ENCODE data around the gene ZCCHC14. TPM values are rescaled to one million over a fixed set of nuclear protein-coding genes. Genes with fewer than 3 reads are reported as not detected.
"Not testable (repeated sequence)": the region's sequence is repeated elsewhere in the genome, so short reads cannot be mapped to it uniquely, and the experiment has no call there.

The ZCCHC14 gene
- total and polyA plus RNA-seq, 2 donors (not counting 1 experiment from before 2014, with no cell fraction given): 0.70 to 4.4 TPM

DNA sequence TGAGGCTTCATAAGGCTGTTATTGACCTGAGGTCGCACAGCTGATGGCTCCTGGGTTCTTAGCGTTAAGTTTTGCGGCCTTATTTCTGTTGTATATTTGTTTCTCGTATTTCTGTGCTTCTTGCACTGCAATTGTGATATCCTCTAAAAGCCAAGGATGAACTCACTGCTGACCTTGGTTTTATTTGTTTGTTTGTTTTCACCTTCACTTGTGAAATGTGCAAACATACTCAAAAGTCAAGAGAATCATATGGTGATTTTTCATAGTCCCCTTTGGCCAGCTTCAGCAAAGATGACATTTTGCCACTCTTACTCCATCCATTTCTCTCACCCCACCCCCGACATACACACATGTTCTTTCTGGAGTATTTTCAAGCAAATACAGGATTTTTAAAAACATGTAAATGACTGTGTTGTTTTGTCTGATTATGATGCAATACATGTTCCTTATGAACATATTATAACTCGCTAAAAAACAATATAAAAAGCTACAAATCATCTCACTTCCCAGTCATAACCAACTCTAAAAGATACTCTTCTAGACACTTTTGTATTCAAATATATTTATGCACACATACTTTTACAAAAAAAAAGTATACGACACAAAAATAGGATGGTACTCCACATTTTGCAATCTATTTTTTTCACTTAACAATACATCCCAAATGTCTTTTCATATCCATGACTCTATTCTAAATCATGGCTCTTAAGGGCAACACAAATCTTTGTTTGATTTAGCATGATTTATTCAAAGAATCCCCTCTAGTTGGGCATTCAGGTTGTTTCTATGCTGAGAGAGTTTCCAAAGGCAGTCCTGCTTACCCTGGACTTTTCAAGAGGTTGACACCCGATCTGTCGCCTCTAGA lies 5.7 kb upstream of the ZCCHC14 start:
- Histone ChIP-seq H3K27ac (ENCODE audit: low read length in 2 of 2) (no peak overlapping the region), H3K4me1 (ENCODE audit: control insufficient read depth in 2 of 2, insufficient read depth in 2 of 2, low read length in 2 of 2) (peaks cover 20 to 22% of the 10 kb centered on the region in 2 donors), H3K79me2 (ENCODE audit: control insufficient read depth, insufficient read depth, low read length) (no peaks in the 10 kb centered on the region), H3K4me2 (replicated peaks; ENCODE audit: low read depth, low read length, poor library complexity, severe bottlenecking) (no peak overlapping the region), H4K20me1 (ENCODE audit: control insufficient read depth, insufficient read depth, low read length, poor library complexity, severe bottlenecking) (no peaks in the 10 kb centered on the region), H3K9ac (ENCODE audit: low read length) (no peak overlapping the region), H3K36me3 (replicated peaks in 1 of 2; ENCODE audit: control extremely low read depth in 1 of 2, control insufficient read depth in 1 of 2, extremely low read depth in 1 of 2, insufficient read depth in 2 of 2, low read length in 1 of 2) (no peaks in the 10 kb centered on the region), H3K27me3 (replicated peaks in 1 of 4; ENCODE audit: control extremely low read depth in 1 of 4, control insufficient read depth in 3 of 4, insufficient read depth in 4 of 4, low read length in 3 of 4) (peaks cover 0 to 53% (median 20%) of the 10 kb centered on the region in 4 experiments), H3K4me3 (ENCODE audit: control extremely low read depth in 1 of 5, extremely low read depth in 1 of 5, insufficient read depth in 1 of 5, low read depth in 2 of 5, low read length in 4 of 5) (no peak overlapping the region), H3K9me3 (ENCODE audit: control extremely low read depth in 1 of 3, control insufficient read depth in 2 of 3, insufficient read depth in 1 of 3, low read length in 2 of 3) (peaks cover 0 to 14% (median 0%) of the 10 kb centered on the region in 3 donors), H2AFZ (ENCODE audit: insufficient read depth, low read depth, low read length, poor library complexity, severe bottlenecking) (no peak overlapping the region)
- intact Hi-C loops (cut with micrococcal nuclease): loop anchor here (10.0 kb wide), 1 partner anchor 136 kb away; no protein-coding TSS in a partner anchor
- H3K9me3 Mint-ChIP-seq (ENCODE audit: insufficient read depth): no peaks in the 10 kb centered on the region
- ChIA-PET POLR2A (no interaction called here), CTCF (no interaction called here)
- 92% methylated on average over 2 of the region's 9 CpGs for WGBS (ENCODE audit: insufficient coverage)
- DNase-seq (no peak), ATAC-seq (ENCODE audit: low read depth) (no peak)
- peaks cover 26% of the 10 kb centered on the region for H3K4me1 Mint-ChIP-seq
- peaks cover 48% of the 10 kb centered on the region for H3K27me3 Mint-ChIP-seq
- no peak overlapping the region for H3K27ac Mint-ChIP-seq
- H3K4me3 Mint-ChIP-seq: no peak overlapping the region
- no peak for TF ChIP-seq EZH2 (IDR thresholded peaks at IDR 0.05; ENCODE audit: borderline replicate concordance, insufficient read depth, low read depth, low read length, poor library complexity, severe bottlenecking)
- TF ChIP-seq, protein P1, sequence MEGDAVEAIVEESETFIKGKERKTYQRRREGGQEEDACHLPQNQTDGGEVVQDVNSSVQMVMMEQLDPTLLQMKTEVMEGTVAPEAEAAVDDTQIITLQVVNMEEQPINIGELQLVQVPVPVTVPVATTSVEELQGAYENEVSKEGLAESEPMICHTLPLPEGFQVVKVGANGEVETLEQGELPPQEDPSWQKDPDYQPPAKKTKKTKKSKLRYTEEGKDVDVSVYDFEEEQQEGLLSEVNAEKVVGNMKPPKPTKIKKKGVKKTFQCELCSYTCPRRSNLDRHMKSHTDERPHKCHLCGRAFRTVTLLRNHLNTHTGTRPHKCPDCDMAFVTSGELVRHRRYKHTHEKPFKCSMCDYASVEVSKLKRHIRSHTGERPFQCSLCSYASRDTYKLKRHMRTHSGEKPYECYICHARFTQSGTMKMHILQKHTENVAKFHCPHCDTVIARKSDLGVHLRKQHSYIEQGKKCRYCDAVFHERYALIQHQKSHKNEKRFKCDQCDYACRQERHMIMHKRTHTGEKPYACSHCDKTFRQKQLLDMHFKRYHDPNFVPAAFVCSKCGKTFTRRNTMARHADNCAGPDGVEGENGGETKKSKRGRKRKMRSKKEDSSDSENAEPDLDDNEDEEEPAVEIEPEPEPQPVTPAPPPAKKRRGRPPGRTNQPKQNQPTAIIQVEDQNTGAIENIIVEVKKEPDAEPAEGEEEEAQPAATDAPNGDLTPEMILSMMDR (IDR thresholded peaks at IDR 0.05): no peak

- H3K4me3 Mint-ChIP-seq; H3K27ac Mint-ChIP-seq; H3K36me3 ChIP-seq (replicated peaks in 1 of 2; ENCODE audit: control extremely low read depth in 1 of 2, control insufficient read depth in 1 of 2, extremely low read depth in 1 of 2, insufficient read depth in 2 of 2, low read length in 1 of 2); H3K4me2 ChIP-seq (replicated peaks; ENCODE audit: low read depth, low read length, poor library complexity, severe bottlenecking); H3K9me3 Mint-ChIP-seq (ENCODE audit: insufficient read depth); CTCF ChIA-PET; POLR2A ChIA-PET; H3K9ac ChIP-seq (ENCODE audit: low read length); ATAC-seq (ENCODE audit: low read depth); H3K4me3 ChIP-seq (ENCODE audit: control extremely low read depth in 1 of 5, extremely low read depth in 1 of 5, insufficient read depth in 1 of 5, low read depth in 2 of 5, low read length in 4 of 5); DNase-seq; H4K20me1 ChIP-seq (ENCODE audit: control insufficient read depth, insufficient read depth, low read length, poor library complexity, severe bottlenecking); H2AFZ ChIP-seq (ENCODE audit: insufficient read depth, low read depth, low read length, poor library complexity, severe bottlenecking); H3K27ac ChIP-seq (ENCODE audit: low read length in 2 of 2); H3K79me2 ChIP-seq (ENCODE audit: control insufficient read depth, insufficient read depth, low read length): not testable (repeated sequence)
- H3K4me1 ChIP-seq (ENCODE audit: control insufficient read depth in 2 of 2, insufficient read depth in 2 of 2, low read length in 2 of 2): peaks cover 25% of the 10 kb centered on the region in 2 donors
- WGBS (ENCODE audit: insufficient coverage): 53% methylated on average over 5 of the region's 12 CpGs
- intact Hi-C loops (cut with micrococcal nuclease): loop anchor here (10.0 kb wide), 1 partner anchor 137 kb away; no protein-coding TSS in a partner anchor
- peaks cover 0 to 21% (median 0%) of the 10 kb centered on the region in 3 donors for H3K9me3 ChIP-seq (ENCODE audit: control extremely low read depth in 1 of 3, control insufficient read depth in 2 of 3, insufficient read depth in 1 of 3, low read length in 2 of 3)
- Mint-ChIP-seq H3K4me1 (peaks cover 28% of the 10 kb centered on the region), H3K27me3 (peaks cover 51% of the 10 kb centered on the region)
- peaks cover 0 to 59% (median 22%) of the 10 kb centered on the region in 4 experiments for H3K27me3 ChIP-seq (replicated peaks in 1 of 4; ENCODE audit: control extremely low read depth in 1 of 4, control insufficient read depth in 3 of 4, insufficient read depth in 4 of 4, low read length in 3 of 4)
These were observed 5.0 kb upstream of the ZCCHC14 start for GRCh38 chr16:87497767-87498290.

DNA sequence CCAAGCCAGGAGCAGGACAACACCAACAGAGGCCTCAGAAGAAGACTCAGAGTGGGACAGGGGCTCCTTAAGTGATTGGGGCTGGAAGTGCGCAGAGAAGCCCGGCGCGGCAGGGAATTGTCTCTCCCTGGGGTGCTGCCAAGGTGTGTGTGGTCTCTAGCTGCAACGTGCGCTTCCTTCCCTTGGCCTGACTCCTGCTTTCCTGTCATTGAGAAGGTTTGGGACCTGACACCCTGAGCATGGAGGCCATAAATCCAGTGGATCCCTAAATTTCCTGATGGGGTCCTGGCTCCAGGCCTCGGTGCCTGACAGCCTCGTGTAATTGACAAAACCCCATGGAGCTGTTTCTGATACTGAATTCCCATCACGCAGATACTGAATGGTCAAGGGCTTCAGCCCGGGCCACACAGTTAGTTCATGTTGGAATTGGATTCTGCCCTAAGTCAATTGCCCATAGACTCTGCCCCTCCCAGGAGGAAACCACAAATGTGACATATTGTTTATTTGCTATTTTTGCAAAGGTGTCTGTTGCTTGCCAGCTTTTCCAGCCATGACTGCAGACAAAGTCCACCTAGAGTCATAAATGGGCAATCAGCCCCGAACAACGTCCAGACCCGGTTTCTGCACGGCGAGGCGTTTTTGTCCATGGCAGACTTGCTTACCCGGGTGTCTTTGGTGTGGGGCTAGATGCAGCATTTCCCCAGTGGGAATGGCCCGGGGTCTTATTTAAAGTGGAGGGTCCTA lies 4.4 kb upstream of the ZCCHC14 start:
- Mint-ChIP-seq H3K27me3 (peaks cover 51% of the 10 kb centered on the region), H3K4me1 (peaks cover 28% of the 10 kb centered on the region)
- H3K27ac Mint-ChIP-seq; DNase-seq; H3K36me3 ChIP-seq (replicated peaks in 1 of 2; ENCODE audit: control extremely low read depth in 1 of 2, control insufficient read depth in 1 of 2, extremely low read depth in 1 of 2, insufficient read depth in 2 of 2, low read length in 1 of 2); POLR2A ChIA-PET; H3K4me3 Mint-ChIP-seq; ATAC-seq (ENCODE audit: low read depth); H4K20me1 ChIP-seq (ENCODE audit: control insufficient read depth, insufficient read depth, low read length, poor library complexity, severe bottlenecking); H2AFZ ChIP-seq (ENCODE audit: insufficient read depth, low read depth, low read length, poor library complexity, severe bottlenecking); H3K9ac ChIP-seq (ENCODE audit: low read length); H3K9me3 Mint-ChIP-seq (ENCODE audit: insufficient read depth); H3K27ac ChIP-seq (ENCODE audit: low read length in 2 of 2); H3K4me3 ChIP-seq (ENCODE audit: control extremely low read depth in 1 of 5, extremely low read depth in 1 of 5, insufficient read depth in 1 of 5, low read depth in 2 of 5, low read length in 4 of 5); H3K79me2 ChIP-seq (ENCODE audit: control insufficient read depth, insufficient read depth, low read length); CTCF ChIA-PET: not testable (repeated sequence)
- Histone ChIP-seq H3K4me1 (ENCODE audit: control insufficient read depth in 2 of 2, insufficient read depth in 2 of 2, low read length in 2 of 2) (peaks cover 25% of the 10 kb centered on the region in 2 donors), H3K9me3 (ENCODE audit: control extremely low read depth in 1 of 3, control insufficient read depth in 2 of 3, insufficient read depth in 1 of 3, low read length in 2 of 3) (peaks cover 0 to 21% (median 0%) of the 10 kb centered on the region in 3 donors), H3K4me2 (replicated peaks; ENCODE audit: low read depth, low read length, poor library complexity, severe bottlenecking) (peak overlapping the region; percentile 33), H3K27me3 (replicated peaks in 1 of 4; ENCODE audit: control extremely low read depth in 1 of 4, control insufficient read depth in 3 of 4, insufficient read depth in 4 of 4, low read length in 3 of 4) (peaks cover 0 to 56% (median 19%) of the 10 kb centered on the region in 4 experiments)
- intact Hi-C loops (cut with micrococcal nuclease): loop anchor here (10.0 kb wide), 1 partner anchor 138 kb away; no protein-coding TSS in a partner anchor
- 86% methylated on average over 18 of the region's 18 CpGs for WGBS (ENCODE audit: insufficient coverage)

All from B cell (primary cell).